HG02642 (cell line): ENCODE data around the gene HIVEP3.

Experiments used
- ATAC-seq: cut with Tn5 transposase; IDR thresholded peaks from one replicate; pipeline ENCODE4 v1.9.1; 2021; ENCODE audit warnings: mild to moderate bottlenecking; ENCODE audit not compliant: unreplicated experiment, poor library complexity

Gene HIVEP3

DNA sequence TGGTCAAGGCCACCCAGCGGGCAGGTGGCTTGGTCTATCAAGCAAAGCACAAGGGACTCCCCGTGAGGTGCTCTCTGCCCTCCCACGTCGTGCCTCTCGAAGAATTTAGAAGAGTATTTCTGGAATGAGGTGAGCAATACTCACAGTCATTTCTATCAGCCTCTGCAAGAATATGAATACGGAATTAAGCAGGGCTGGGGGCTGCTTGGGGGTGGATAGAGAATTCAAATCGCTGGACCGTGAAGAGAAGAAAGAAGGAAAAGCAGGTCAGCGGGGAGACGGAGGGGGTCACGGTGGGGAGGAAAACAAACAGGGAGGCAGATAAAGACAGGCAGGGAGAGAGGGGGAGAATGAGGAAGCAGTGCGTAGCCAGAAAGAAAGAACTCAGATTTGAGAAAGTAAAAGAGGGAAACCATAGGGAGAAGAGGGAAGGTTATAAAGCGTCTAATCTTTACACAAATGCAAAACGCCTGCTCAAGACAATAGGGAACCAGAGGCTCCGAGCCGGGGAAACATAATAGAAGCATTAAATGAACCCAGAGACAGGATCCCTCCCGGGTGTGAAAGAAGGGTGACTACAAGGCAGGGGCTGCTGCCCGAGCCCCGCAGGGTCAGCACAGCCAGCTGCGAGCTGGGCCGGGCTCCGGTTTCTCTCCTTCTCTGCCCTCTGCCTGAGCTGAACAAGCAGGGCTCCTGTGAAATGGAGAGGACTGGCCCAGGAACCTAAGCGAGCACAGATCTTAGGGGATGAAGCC lies 432.2 kb downstream of the HIVEP3 start:
- ATAC-seq = no peak

GRCh38 chr1:41486053-41486370 lies 432.7 kb downstream of the HIVEP3 start:
- ATAC-seq = no peak

- ATAC-seq = no peak
These were observed 433.1 kb downstream of the HIVEP3 start for GRCh38 chr1:41485605-41486004.

DNA sequence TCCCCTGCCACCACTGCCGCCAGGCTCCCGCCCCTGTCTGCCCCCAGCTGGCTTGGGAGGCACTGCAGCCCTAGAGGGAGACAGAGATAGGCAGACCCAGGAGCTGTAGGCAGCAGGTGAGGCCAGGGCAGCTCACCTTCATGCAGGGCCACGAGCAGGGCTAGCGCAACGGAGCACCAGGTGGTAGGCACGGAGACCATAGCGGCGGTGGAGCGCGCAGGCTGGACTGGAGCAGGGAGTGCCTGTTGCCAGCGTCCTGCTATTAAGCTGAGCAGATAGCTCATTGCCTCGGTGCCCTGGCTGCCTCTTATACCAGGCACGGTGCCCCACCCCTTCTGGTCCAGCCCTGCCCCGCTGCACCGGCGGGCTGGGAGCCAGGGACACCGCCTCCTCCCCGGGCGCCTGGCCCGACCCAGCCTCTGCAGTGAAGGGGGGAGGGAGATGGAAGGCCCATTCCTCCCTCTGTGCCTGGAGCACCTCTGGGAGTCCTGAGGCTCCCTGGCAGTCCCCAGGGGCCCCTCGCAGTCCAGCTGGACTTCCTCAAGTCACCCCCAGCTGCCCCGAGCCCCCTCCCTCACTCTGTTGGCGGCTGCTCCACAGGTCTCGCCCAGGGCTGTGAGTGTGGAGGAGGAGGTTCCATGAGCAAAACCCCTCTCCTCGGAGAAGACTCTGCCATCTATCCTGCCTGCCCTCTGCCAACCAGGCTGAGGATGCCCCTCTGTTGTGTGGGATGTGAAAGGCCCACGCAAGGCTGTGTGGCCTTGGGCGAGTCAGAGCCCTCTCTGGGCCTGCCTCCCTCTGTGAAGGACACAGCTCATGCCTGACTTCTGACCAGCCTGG lies 434.1 kb downstream of the HIVEP3 start, which contains the start of gene EDN2:
EDN2 (minus strand) TSS at position 282 of the 840 bp plus-strand sequence; CDS start at position 200, 82 bp downstream.
- ATAC-seq = no peak

GRCh38 chr1:41483960-41484401 lies 434.7 kb downstream of the HIVEP3 start:
- ATAC-seq = no peak

GRCh38 chr1:41483001-41483850 lies 435.5 kb downstream of the HIVEP3 start:
- ATAC-seq = no peak

DNA sequence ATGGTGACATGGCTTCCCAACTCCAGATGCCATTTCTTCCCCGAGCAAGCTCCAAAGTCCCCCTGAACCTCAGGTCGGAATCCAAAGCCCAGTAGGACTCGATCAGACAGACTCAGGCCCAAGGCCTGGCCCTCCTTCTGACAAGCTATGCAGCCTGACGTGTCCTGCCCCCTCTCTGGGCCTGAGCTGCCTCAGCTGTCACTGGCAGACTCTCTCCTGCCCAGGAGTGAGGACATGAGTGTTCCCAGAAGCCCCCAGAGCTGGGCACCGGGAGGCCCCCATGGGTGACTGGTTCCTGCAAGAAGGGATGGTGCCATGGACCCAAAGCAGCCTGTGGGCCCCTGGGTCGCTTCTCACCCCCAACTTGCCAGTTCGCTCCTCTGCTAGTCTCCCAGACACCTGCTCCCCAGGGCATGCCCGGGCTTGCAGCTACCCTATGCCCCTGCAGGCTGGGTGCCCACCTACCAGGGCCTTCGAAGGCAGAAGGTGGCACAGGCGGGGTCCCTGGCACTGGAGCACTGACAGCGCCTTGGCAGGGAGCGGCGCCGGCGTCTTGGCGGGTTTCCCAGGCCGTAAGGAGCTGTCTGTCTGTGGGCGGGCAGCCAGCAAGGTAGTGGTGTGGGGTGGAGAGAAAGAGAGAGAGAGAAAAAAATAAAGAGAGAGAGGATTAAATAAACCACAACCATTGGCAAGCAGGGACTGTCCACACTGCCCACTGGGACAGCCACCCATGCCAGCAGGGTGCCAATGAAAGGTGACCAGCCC lies 436.5 kb downstream of the HIVEP3 start:
- ATAC-seq = no peak

GRCh38 chr1:41481109-41481775 lies 437.5 kb downstream of the HIVEP3 start:
- no peak for ATAC-seq

- ATAC-seq = no peak
These were observed 438.3 kb downstream of the HIVEP3 start for GRCh38 chr1:41480204-41481108.

DNA sequence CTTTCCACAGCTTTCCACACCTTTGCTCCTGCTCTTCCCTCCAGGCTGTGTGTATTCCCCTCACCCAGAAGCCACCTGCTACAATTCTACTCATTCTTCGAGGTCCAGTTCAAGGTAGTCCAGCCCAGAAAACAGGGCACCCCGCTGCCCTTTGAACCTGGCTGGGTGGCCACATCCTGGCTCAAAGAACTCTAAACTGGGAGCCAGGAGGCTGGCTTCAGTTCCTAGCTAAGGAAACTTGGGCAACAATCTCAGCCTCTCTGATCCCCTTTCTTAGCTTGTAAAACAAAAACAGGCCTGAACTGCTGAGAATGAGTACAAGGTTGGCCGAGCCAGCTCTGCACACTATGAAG lies 438.9 kb downstream of the HIVEP3 start:
- ATAC-seq = no peak

DNA sequence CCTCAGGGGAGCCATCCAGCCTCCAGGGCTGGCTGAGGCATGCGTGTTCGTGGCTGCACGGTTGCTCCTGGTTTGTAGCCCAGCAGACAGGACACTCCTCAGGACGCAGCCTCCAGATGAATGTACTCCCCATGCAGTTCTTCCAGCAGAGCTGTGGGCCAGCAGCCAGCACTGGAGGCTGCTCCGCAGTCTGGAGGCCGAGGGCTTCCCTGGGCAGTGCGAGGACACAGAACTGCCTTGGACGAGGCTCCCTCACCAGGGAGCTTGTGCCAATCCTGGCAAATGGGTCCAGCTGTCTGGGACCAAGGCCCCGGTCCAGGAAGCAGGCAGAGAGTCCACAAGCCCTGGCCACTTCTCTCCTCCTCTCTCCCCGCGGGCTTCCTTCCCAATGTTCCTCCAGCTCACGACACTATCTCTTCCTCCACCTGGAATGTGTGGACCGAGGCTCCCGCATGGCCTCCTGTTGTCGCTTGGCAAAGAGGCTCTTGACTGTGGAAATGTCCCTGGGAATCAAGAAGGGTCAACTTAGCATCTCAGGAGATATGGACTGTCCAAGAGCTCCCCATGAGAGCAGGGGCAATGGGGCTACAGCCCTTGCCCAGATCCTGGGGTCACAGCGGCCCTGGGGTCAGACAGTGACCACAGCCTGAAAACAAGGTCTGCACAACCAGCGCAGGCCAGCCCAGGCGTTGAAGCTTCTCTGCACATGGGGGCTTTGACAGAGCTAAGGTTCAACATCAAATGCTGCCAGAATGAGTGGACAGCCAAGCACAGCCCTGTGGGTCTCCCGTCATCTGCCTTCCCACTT lies 439.5 kb downstream of the HIVEP3 start:
- no peak for ATAC-seq

- no peak for ATAC-seq
These were observed 440.5 kb downstream of the HIVEP3 start for GRCh38 chr1:41478118-41478748.

- no peak for ATAC-seq
These were observed 441.8 kb downstream of the HIVEP3 start for GRCh38 chr1:41476807-41477361.

DNA sequence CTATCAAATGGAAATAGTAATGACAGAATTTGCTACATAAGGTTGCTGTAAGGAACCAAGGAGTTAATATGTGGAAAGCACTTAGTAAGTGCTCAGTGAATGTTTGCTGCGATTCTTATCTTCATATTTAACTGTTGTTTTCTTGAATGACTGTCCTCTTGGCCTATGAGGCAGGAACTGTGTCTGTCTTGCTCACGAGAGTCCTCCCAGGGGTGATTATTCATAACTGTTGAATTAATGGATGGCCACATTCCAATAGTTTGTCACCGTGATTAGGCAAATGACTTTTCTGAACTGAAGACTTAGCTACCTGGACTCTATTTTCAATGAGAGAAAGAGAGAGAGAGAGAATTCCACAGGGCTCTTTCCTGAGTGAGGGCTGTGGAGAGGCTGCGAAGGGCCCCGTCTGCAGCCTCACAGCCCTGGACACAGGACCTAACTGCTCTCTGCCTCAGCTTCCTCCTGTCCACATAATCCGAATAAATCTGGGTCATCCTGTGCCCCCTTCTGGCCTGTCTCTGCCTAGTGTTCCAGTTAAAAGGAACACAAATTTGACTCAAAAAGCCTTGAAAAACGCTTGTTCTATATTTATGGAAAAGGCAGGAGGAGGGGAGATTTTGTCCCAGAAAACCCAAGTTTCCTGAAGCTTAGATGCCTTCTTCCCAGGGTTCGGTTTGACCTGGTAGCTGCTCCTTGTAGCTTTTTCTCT lies 442.7 kb downstream of the HIVEP3 start:
- no peak for ATAC-seq

GRCh38 chr1:41475346-41475745 lies 443.4 kb downstream of the HIVEP3 start:
- ATAC-seq = no peak
